Measurements from ENCODE around the gene IDE.
"Not testable (repeated sequence)": the region's sequence is repeated elsewhere in the genome, so short reads cannot be mapped to it uniquely, and the experiment has no call there.

IDE gene

GRCh38 chr10:92413011-92413410 is 160.9 kb downstream of the IDE start:
- no peak for DNase-seq

- no peak for DNase-seq
Measured at GRCh38 chr10:92411406-92411805, 162.5 kb downstream of the IDE start.

GRCh38 chr10:92410501-92410900 is 163.4 kb downstream of the IDE start:
- no peak for DNase-seq

- no peak for DNase-seq
Measured at GRCh38 chr10:92408017-92408361, 165.9 kb downstream of the IDE start.

GRCh38 chr10:92407305-92408016 is 166.4 kb downstream of the IDE start:
- no peak for DNase-seq

GRCh38 chr10:92405419-92405924 is 168.4 kb downstream of the IDE start:
- DNase-seq = no peak

GRCh38 chr10:92404612-92405418 is 169.1 kb downstream of the IDE start:
- DNase-seq = no peak

GRCh38 chr10:92402234-92402633 is 171.7 kb downstream of the IDE start:
- DNase-seq = not testable (repeated sequence)
